GM06990 (cell line): Measurements from ENCODE around the gene CCDC57.
A peak's percentile ranks its signal among the peaks of the same experiment; 100 is the strongest.
"Not testable (repeated sequence)": the region's sequence is repeated elsewhere in the genome, so short reads cannot be mapped to it uniquely, and the experiment has no call there.

Experiments used
- DNase-seq: peaks from one replicate; pipeline ENCODE4 v3.0.0-alpha.2; 2011; ENCODE audit not compliant: insufficient read length; ENCODE audit errors: extremely low read depth
- H3K27me3 ChIP-seq: replicated peaks from 2 replicates; pipeline ENCODE4 v1.6.0; 2011; ENCODE audit warnings: low read length; ENCODE audit not compliant: control insufficient read depth, insufficient read depth
- H3K36me3 ChIP-seq: 2 replicates; pipeline ENCODE4 v1.5.1; 2011; ENCODE audit warnings: low read length; ENCODE audit not compliant: control insufficient read depth, insufficient read depth
- H3K4me3 ChIP-seq: replicated peaks from 2 replicates; pipeline ENCODE4 v1.5.1; 2011; ENCODE audit warnings: low read depth, mild to moderate bottlenecking, control low read depth, low read length
- TF ChIP-seq, protein P1 (sequence below): IDR thresholded peaks from 2 replicates; pipeline ENCODE4 v1.5.1; 2011; ENCODE audit warnings: low read length, control low read depth, mild to moderate bottlenecking, inconsistent platforms; ENCODE audit not compliant: insufficient read depth, poor library complexity, severe bottlenecking

CCDC57 gene

DNA sequence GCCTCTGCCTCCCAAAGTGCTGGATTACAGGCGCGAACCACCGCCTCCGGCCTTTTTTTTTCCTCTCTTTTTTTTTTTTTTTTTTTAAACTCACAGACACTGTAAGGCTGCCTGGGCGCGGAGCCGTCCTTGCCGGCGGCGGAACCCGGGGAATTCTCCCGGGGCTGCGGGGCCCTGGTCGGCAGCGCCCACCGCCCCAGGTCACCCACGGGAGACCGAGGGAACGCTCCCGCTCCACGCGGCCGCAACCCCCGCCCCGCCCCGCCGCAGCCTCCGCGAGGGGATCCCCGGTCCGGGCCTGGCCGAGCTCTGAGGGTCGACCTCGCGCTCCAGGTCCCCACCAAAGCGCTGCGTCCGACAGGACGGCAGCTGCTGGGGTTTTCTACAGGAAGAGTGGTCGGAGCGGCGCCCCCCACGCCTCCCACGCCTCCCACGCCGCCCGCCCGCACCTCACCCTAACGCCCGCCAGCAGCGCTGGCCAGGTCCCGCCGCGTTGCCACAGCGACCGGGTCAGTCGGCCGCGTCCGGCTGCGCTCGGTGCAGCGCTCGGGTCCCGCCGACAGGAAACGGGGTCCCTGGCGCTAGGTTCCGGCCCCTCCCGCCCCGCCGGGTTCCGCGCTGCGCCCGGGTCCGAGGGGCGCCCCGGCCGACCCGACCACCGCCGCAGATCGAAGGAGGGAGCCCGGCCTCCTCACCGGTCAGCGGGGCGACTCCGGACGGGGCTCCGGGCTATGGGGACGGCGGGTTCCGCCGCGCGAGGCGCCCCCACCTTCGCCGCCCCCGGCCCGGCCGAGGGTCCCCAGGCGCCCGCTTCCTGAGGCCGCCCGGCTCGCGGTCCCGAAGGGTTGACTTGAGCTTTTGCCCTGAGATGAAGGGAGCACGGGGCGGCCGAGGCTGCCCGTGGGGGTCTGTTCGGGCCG lies at the start of gene CCDC57:
Gene CCDC57, minus strand, starts transcription at position 512 of the 920 bp plus-strand sequence. CDS start 10,898 bp downstream, outside the sequence.
- Histone ChIP-seq H3K4me3 (peak within 1 kb of the TSS; percentile 79), H3K27me3 (no peaks in the 10 kb centered on the region), H3K36me3 (no peaks in the 10 kb centered on the region)
- peak; percentile 89 for DNase-seq
- TF ChIP-seq, protein P1, sequence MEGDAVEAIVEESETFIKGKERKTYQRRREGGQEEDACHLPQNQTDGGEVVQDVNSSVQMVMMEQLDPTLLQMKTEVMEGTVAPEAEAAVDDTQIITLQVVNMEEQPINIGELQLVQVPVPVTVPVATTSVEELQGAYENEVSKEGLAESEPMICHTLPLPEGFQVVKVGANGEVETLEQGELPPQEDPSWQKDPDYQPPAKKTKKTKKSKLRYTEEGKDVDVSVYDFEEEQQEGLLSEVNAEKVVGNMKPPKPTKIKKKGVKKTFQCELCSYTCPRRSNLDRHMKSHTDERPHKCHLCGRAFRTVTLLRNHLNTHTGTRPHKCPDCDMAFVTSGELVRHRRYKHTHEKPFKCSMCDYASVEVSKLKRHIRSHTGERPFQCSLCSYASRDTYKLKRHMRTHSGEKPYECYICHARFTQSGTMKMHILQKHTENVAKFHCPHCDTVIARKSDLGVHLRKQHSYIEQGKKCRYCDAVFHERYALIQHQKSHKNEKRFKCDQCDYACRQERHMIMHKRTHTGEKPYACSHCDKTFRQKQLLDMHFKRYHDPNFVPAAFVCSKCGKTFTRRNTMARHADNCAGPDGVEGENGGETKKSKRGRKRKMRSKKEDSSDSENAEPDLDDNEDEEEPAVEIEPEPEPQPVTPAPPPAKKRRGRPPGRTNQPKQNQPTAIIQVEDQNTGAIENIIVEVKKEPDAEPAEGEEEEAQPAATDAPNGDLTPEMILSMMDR = no peak

- Histone ChIP-seq H3K27me3 (no peaks in the 10 kb centered on the region), H3K36me3 (peaks cover 55% of the 10 kb centered on the region), H3K4me3 (no peak overlapping the region)
- no peak for DNase-seq
- TF ChIP-seq, protein P1 = no peak
Measured at GRCh38 chr17:82262344-82262743, 49.7 kb upstream of the CCDC57 start.

GRCh38 chr17:82259972-82260961 lies 47.6 kb upstream of the CCDC57 start:
- not testable (repeated sequence) for DNase-seq, H3K4me3 ChIP-seq, H3K27me3 ChIP-seq
- peaks cover 53% of the 10 kb centered on the region for H3K36me3 ChIP-seq

DNA sequence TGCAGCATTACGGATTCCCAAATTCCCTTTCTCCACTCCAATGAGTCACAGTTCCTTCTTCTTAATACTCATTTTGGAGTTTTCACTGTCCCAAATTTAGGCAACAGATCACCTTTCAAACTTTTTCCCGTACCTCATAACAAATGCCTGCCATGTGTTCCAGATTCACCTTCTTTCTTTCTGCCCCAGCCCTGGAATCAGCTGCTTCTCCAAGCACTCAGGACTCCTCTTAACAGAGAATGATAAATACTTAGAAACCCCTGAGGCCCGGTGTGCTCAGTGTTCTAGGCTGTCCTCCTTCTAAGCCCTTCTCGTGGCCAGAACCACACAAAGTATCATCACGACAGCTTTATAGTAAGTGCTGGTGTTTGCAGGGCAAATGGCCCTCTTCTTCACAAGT lies 45.9 kb upstream of the CCDC57 start:
- TF ChIP-seq, protein P1 = no peak
- Histone ChIP-seq H3K4me3 (no peak overlapping the region), H3K36me3 (peaks cover 47% of the 10 kb centered on the region), H3K27me3 (no peaks in the 10 kb centered on the region)
- DNase-seq = no peak

GRCh38 chr17:82257473-82257872 lies 44.8 kb upstream of the CCDC57 start:
- DNase-seq = no peak
- TF ChIP-seq, protein P1 = no peak
- Histone ChIP-seq H3K4me3 (no peak overlapping the region), H3K27me3 (no peaks in the 10 kb centered on the region), H3K36me3 (peaks cover 51% of the 10 kb centered on the region)
